Measurements from ENCODE around the gene FKBP3.

DNA sequence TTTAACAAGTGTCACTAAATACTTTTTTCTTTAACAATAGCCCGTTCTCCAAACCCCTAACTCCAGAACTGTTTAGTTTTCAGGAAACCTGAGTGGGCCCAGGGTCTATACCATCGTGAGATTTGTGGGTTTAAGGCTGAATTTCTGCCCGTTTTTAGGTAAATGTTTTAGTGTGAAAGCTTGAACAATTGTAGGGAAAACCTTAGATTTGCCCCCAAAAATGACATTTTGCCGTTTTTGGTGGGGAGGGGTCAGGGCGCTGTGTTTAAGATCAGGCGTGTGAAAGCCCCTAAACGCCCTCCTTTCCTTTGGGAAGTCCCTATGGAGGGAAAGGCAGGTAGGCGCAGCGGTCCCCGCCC, 50.7 kb downstream of the FKBP3 start:
- TF ChIP-seq POLR2AphosphoS5 (IDR thresholded peaks at IDR 0.05; ENCODE audit: low read depth) (no peak), EZH2 (IDR thresholded peaks at IDR 0.05; ENCODE audit: low read depth, unreplicated experiment) (no peak)
- TF ChIP-seq, protein P1, sequence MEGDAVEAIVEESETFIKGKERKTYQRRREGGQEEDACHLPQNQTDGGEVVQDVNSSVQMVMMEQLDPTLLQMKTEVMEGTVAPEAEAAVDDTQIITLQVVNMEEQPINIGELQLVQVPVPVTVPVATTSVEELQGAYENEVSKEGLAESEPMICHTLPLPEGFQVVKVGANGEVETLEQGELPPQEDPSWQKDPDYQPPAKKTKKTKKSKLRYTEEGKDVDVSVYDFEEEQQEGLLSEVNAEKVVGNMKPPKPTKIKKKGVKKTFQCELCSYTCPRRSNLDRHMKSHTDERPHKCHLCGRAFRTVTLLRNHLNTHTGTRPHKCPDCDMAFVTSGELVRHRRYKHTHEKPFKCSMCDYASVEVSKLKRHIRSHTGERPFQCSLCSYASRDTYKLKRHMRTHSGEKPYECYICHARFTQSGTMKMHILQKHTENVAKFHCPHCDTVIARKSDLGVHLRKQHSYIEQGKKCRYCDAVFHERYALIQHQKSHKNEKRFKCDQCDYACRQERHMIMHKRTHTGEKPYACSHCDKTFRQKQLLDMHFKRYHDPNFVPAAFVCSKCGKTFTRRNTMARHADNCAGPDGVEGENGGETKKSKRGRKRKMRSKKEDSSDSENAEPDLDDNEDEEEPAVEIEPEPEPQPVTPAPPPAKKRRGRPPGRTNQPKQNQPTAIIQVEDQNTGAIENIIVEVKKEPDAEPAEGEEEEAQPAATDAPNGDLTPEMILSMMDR (conservative IDR thresholded peaks at IDR 0.05; ENCODE audit: low read depth in 2 of 2) = no peak
